Upper lobe of left lung (tissue), 6 donors: ENCODE data around the gene TERT. TPM values are rescaled to one million over a fixed set of nuclear protein-coding genes. Genes with fewer than 3 reads are reported as not detected.

ENCODE experiments used
- ATAC-seq, 2 donors: fragments of 200-7000 bp; cut with Tn5 transposase; one replicate each; pipeline ENCODE4 v1.9.1; 2022; ENCODE audit warnings: mild to moderate bottlenecking in 2 of 2, moderate library complexity in 2 of 2; ENCODE audit not compliant: low FRiP score in 2 of 2
- DNase-seq, 2 donors: peaks; one replicate each; pipeline ENCODE4 v3.0.0-alpha.2; 2019 to 2020
- H3K27ac ChIP-seq, 4 donors: fragments of 200-600 bp; sonication (generic); one replicate each; pipeline ENCODE4 v1.5.1; 2016 to 2019
- H3K27me3 ChIP-seq, 4 donors: fragments of 200-600 bp; sonication (generic); one replicate each; pipeline ENCODE4 v1.5.1; 2017 to 2019
- H3K36me3 ChIP-seq, 4 donors: fragments of 200-600 bp; sonication (generic); one replicate each; pipeline ENCODE4 v1.5.1; 2016 to 2019
- H3K4me1 ChIP-seq, 4 donors: fragments of 200-600 bp; sonication (generic); one replicate each; pipeline ENCODE4 v1.5.1; 2018 to 2019
- H3K4me3 ChIP-seq, 4 donors: fragments of 200-600 bp; sonication (generic); one replicate each; pipeline ENCODE4 v1.5.1; 2017 to 2019; ENCODE audit warnings: mild to moderate bottlenecking in 2 of 4, moderate library complexity in 1 of 4
- H3K9me3 ChIP-seq, 4 donors: fragments of 200-600 bp; sonication (generic); one replicate each; pipeline ENCODE4 v1.5.1; 2018 to 2019
- CTCF ChIP-seq, 6 experiments: fragments of 450-650 bp in 4 of 6; fragments of 200-600 bp in 2 of 6; sonication (generic) in 2 of 6; IDR thresholded peaks; one replicate each; pipeline ENCODE4 v1.5.1; 2016 to 2019; ENCODE audit warnings: antibody characterized with exemption in 6 of 6
- EP300 ChIP-seq, 4 donors: sonication (generic); formaldehyde crosslinking; IDR thresholded peaks; one replicate each; pipeline ENCODE4 v1.5.1; 2017; ENCODE audit warnings: antibody characterized with exemption in 4 of 4, control low read depth in 2 of 4
- POLR2A ChIP-seq, 4 donors: fragments of 450-650 bp; IDR thresholded peaks; one replicate each; pipeline ENCODE4 v1.5.1; 2016 to 2017; ENCODE audit warnings: antibody characterized with exemption in 4 of 4, mild to moderate bottlenecking in 2 of 4
- POLR2AphosphoS5 ChIP-seq, 2 donors: sonication (generic); formaldehyde crosslinking; IDR thresholded peaks; one replicate each; pipeline ENCODE4 v1.5.1; 2017; ENCODE audit warnings: antibody characterized with exemption in 2 of 2
- WGBS, 2 donors: methylation state at CpG; one replicate each; pipeline ENCODE4 v1.1.5; 2017 to 2018; 5-methylcytosine and 5-hydroxymethylcytosine counted together
- total RNA-seq, 6 donors: library from RNA; depleted of rRNA in 4 of 6; stranded (reverse); fragments of >200 nt in 4 of 6; gene quantifications; one replicate each; pipeline versions ENCODE4 v1.1.0 to v1.2.1, GENCODE V29; 2016 to 2021
- donor health status: DM: no; HTN: no; CAD: no; lungs with moderate emphysema.
- donor health status: DM: no; HTN: yes; CAD: no; lungs with severe emphysema.

TERT gene
- total RNA-seq, 6 donors from 2014 or later = 0.06 to 0.07 TPM; not detected in 4

GRCh38 chr5:1255081-1255561 lies 39.7 kb downstream of the TERT start:
- Histone ChIP-seq H3K36me3 (no peaks in the 10 kb centered on the region), H3K27ac (no peak overlapping the region), H3K27me3 (no peaks in the 10 kb centered on the region), H3K4me3 (no peak overlapping the region), H3K4me1 (no peaks in the 10 kb centered on the region), H3K9me3 (no peaks in the 10 kb centered on the region)
- TF ChIP-seq POLR2AphosphoS5 (IDR thresholded peaks at IDR 0.05) = no peak
- DNase-seq (peak in 1 of 2 donors; percentile 32), ATAC-seq (no peak)
- WGBS, 2 donors = 68 to 75% methylated on average over 14 to 16 of the region's 16 CpGs

- 88 to 91% methylated on average over 9 to 12 of the region's 19 CpGs for WGBS, 2 donors
- no peaks in the 10 kb centered on the region for H3K9me3 ChIP-seq
- ATAC-seq = no peak
- no peaks in the 10 kb centered on the region for H3K27me3 ChIP-seq
- peak in 1 of 2 donors; percentile 69 for DNase-seq
- H3K4me1 ChIP-seq = no peaks in the 10 kb centered on the region
- no peak overlapping the region for H3K27ac ChIP-seq
- no peaks in the 10 kb centered on the region for H3K36me3 ChIP-seq
- TF ChIP-seq EP300 (IDR thresholded peaks at IDR 0.05) (no peak), POLR2AphosphoS5 (IDR thresholded peaks at IDR 0.05) (no peak), CTCF (IDR thresholded peaks at IDR 0.05) (no peak)
- H3K4me3 ChIP-seq = no peak overlapping the region
Measured at GRCh38 chr5:1254196-1254595, 40.7 kb downstream of the TERT start.

- H3K36me3 ChIP-seq = no peaks in the 10 kb centered on the region
- 85 to 92% methylated on average over 8 to 22 of the region's 33 CpGs for WGBS, 2 donors
- ATAC-seq = no peak
Measured at GRCh38 chr5:1253456-1254105, 41.3 kb downstream of the TERT start.

GRCh38 chr5:1252681-1253080 lies 42.2 kb downstream of the TERT start:
- Histone ChIP-seq H3K4me1 (no peaks in the 10 kb centered on the region), H3K4me3 (no peak overlapping the region), H3K9me3 (no peaks in the 10 kb centered on the region), H3K36me3 (no peaks in the 10 kb centered on the region), H3K27ac (no peak overlapping the region), H3K27me3 (no peaks in the 10 kb centered on the region)
- ATAC-seq (no peak), DNase-seq (peak in 1 of 2 donors; percentile 42)
- TF ChIP-seq CTCF (IDR thresholded peaks at IDR 0.05) (no peak), EP300 (IDR thresholded peaks at IDR 0.05) (no peak), POLR2A (IDR thresholded peaks at IDR 0.05) (no peak), POLR2AphosphoS5 (IDR thresholded peaks at IDR 0.05) (no peak)
- 83 to 89% methylated on average over 5 to 8 of the region's 9 CpGs for WGBS, 2 donors

More at GRCh38 chr5:1253456-1254105, 41.3 kb downstream of the TERT start:
- TF ChIP-seq POLR2AphosphoS5 (IDR thresholded peaks at IDR 0.05) (no peak), EP300 (IDR thresholded peaks at IDR 0.05) (no peak), CTCF (IDR thresholded peaks at IDR 0.05) (no peak), POLR2A (IDR thresholded peaks at IDR 0.05) (no peak)
- peak in 1 of 2 donors; percentile 79 for DNase-seq
- no peaks in the 10 kb centered on the region for H3K27me3 ChIP-seq
- H3K27ac ChIP-seq = no peak overlapping the region
- no peaks in the 10 kb centered on the region for H3K9me3 ChIP-seq
- no peak overlapping the region for H3K4me3 ChIP-seq
- no peaks in the 10 kb centered on the region for H3K4me1 ChIP-seq

- H3K36me3 ChIP-seq = no peaks in the 10 kb centered on the region
- 68 to 70% methylated on average over 24 to 27 of the region's 27 CpGs for WGBS, 2 donors
- TF ChIP-seq CTCF (IDR thresholded peaks at IDR 0.05) (no peak), EP300 (IDR thresholded peaks at IDR 0.05) (no peak)
Measured at GRCh38 chr5:1251678-1252580, 42.9 kb downstream of the TERT start.

More at GRCh38 chr5:1251678-1252580, 42.9 kb downstream of the TERT start:
- DNase-seq (peak in 1 of 2 donors; percentile 79), ATAC-seq (no peak)
- Histone ChIP-seq H3K4me3 (no peak overlapping the region), H3K4me1 (no peaks in the 10 kb centered on the region), H3K9me3 (no peaks in the 10 kb centered on the region), H3K27ac (no peak overlapping the region), H3K27me3 (no peaks in the 10 kb centered on the region)
